Dedifferentiated amniotic fluid mesenchymal stem cell (primary cell): Measurements from ENCODE around the gene ARHGEF4.

Experiments
- DNase-seq: peaks from one replicate; pipeline ENCODE4 v3.0.0-alpha.2; 2016; ENCODE audit errors: extremely low spot score

Gene ARHGEF4, protein sequence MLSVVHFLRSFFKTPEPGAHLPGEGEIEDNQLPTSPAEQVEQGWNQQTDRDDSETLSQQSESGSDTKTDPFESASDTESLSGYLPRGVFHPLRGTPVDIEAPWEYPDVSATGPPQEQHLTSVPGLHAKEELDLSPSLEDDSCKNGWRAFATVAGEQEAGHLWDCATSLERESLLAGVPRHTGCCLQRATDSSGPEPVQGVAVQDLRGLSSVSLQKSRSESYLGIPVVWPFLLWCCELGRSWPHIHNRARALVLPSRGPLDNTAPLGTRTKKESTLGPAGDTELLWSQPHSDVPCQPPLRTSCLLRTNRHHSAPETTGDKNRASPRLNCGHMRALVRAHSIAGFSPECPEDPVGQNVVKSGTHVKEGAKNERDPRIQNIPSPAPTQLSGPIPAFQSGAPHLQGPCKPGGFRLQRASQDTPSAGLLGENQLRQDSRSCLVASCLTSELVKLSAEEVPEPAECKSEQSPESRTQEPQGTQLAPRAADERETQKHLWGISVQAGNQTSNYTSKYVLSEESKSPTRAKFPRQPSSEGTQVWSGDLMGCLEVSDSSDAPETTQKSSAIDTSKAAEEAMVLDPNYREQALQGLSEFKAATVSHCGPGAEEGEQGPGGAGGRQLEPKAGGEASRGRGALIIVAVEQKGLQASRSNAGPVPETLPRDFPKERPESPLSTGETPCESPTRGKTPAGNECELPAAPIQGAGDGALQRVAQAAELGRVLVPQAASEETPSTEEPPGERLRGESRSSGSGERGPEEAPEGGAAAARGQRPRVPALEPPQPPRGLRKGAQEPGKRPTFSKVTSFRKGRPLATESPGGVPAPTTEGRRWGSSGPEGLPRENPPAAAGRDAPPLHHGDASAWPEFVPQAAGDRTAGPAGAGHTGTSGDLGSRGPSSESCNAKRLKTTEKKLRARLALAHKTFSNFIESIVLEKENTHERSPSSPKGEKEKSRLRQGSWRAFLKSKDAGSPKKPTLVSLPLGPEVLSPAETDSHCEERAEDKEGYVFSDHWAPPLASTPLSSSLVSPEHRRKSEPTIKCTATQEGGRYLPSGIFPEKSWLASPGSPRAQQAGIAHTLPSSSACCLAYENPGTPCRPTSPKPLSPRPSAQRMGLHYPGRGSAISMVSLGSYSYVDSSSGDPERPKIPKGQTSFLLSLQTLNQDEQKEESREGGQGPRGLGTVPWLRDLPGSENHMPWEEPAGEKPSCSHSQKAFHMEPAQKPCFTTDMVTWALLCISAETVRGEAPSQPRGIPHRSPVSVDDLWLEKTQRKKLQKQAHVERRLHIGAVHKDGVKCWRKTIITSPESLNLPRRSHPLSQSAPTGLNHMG (N-terminal part only)

DNA sequence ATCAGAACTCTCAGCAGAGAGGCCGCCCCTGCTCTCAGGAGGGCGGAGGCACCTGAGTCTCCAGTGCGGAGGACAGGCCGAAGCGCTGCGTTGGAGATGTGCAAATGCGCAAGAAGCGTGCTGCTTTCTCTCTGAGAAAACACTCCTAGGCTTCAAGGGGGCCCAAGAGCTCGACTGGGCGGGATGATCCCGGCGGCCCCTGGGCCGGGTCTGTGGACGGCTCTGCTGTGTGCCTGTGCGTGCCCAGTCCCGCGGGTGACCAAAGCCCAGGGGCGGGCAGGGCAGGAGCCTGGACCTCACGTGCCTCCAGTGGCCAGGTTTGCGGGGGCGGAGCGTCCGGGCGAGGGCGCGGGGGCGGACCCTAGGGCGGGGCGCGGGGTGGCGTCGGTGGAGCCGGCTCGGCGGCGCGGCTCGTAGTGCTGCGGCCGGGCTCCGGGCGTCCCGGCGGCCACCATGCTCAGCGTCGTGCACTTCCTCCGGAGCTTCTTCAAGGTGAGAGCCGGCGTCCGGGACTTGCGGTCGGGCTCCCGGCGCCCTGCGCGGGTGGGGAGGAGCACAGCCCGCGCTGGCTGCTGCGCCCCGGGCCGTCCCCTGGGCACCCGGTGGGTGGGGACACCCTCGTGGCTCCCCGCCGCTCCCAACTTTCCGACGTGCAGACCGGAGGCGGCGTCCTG lies at the start of gene ARHGEF4:
ARHGEF4 (plus strand) TSS at position 414 of the 674 bp plus-strand sequence; CDS start at position 454, 40 bp downstream.
- no peak for DNase-seq

DNA sequence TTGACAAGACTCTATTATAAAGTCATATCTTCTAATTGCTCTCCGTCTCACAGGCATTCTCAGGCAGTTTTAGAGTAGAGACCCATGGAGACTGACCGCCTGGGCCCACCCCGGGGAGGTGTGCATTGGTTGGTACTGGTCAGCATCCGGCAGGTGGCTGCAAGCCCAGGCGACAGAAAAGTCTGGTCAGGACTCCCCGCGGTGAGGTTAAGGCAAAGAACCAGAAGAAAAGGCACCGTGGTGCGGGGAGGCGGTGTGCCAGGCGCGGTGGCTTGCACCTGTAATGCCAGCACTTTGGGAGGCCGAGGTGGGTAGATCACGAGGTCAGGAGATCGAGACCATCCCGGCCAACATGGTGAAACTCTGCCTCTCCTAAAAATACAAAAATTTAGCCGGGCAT lies 48.9 kb upstream of the ARHGEF4 start:
- no peak for DNase-seq

DNA sequence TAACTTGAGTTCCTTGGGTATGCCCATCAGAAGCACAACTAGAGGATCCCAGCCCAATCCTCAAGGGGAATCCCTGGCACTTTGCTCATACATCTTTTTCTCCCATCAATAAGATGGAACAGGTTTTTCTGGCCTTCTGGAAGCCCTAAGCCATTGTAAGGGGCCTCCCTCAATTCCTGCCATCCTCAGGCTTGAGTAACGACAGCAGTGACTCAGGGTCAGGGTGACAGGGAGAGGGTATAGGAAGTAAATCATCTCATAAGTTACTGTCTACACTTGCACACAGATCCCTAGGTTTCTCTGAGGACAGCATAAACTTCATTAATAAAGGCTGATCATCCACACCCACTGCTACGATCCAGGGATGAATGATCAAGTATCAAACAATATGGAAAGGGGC lies 46.4 kb upstream of the ARHGEF4 start:
- DNase-seq, result no peak

DNA sequence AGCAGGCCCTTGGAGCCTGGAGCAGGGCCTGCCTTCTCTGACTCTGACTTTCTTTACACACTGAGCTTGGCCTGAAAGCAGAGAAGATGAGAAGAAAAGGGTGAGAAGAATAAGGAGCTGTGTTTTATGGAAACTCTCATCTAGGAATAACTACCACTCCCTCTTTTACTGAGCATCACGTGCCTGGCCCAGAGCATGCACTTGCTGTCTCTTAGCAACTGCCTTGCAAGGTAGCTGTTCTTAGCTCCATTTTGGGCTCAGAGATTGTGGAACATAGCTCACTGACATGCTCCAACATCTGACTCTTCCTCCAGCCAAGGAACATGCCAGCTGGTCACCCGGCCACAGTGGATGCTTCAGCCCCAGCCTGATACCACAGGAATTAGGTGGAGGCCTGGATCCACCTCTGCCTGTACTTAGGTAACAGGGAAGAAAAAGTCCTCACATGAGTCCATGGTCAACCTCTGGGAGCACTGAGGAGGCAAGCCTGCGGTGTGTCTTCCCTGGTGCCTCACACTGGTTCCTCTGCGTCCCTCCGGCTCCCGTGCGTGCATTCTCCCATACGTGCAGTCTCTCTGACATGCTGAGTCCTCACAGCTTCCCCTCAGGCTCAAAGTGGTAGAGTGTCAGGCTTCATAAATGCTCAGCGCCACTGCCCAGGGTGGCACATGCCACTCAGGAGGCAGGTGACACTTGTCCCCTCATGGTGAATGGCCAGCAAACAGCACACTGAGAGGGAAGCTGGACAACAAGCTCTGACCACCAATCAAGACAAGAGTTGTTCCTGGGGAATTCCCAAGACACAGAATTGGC lies 45.7 kb upstream of the ARHGEF4 start:
- DNase-seq, result no peak

DNA sequence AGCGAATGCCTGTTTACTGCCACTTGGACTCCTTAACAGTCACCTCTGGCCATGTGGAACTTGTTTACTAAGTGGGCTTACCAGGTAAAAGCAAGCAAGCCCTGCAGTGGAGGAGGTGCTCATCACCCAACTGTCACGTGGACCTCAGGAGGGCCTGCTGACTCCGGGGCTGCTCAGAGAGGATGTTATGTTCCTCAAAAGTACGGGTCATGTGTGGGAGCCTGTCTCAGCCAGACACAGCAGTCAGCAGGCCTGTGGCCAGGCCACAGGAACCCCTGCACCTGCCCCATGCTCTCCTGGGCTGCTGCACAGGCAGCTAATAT lies 45.1 kb upstream of the ARHGEF4 start:
- no peak for DNase-seq

DNA sequence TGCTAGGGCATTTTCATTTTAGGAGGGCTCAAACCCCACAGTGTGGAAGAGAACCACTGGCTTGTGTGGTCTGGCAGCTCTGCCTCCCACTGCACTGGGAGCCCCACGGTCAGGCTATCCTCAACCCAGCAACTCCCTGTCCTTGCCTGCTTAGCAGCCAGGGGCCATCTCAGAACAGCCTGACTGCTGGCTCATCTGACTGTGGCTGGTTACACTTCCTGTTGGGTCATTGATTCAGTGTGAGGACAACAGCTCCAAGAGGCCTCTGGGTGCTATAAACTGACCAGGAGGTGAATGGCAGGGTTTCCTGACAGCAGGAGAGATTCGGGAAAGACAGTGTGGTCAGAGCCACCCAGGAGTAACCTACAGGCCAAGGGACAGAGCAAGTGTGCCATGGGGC lies 41.3 kb upstream of the ARHGEF4 start:
- DNase-seq, result no peak

DNA sequence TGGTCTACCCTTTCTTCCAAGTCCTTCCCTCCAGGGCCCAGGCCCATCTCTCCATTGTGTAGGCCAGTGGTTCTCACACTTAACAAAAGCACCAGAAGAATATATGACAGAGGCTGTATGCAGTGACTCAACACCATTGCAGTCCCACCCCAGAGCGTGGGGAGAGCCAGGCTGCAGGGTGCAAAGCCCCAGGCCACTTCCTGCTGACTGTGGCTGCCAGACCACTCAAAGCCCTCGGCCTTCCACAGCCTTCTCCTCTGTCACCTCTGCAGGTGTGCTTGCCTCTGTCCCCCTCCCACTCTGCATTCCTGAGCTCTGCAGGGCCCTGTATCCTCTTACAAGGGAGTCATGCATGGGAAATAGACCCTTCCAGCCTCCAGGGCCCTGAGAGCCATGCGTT lies 40.4 kb upstream of the ARHGEF4 start:
- DNase-seq, result no peak

DNA sequence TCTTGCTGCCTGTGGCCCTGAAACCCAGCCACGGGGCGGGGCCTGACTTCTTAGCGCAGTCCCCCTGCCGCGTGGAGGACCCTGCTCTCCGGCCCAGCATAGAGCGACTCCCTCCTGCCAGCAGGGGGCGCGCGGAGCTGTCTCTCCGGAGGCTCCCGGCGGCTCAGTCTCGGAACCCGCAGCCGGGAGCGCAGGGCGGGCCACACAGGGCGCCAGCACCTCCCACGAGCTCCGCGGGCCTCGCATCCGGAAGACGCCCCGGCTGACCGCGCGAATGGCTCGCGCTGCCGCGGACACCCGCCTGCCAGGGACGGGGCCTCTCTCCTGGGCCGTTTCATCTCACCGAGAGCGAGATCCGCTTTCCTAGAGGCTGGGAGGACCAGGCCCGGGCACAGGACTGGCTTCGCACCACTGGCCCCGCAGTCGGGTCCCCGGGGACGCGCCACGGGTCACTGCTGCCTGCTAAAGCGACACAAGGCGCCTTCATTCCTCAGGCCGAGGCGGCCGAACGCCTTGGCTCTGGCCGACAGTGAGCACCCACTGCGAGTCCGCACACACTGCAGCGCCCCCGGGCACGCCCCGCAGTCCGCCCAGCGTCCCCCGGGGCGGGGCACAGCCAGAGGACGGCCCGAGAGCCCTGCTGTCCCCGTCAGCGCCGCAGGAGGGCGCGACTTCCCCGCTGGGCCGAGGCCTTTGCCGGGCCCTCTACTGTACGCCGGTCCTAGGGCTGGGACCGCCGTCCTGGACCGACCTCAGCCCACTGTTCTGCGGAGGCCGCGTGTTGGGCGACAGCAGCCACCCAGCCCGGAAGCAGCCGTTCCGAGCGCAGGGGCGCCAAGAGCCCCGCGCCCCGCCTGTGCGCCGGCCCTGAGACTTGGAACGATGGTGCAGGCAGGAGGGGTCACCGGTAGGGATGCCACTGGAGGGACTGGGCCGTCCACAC lies 39.0 kb upstream of the ARHGEF4 start:
- peak; percentile 83 for DNase-seq

DNA sequence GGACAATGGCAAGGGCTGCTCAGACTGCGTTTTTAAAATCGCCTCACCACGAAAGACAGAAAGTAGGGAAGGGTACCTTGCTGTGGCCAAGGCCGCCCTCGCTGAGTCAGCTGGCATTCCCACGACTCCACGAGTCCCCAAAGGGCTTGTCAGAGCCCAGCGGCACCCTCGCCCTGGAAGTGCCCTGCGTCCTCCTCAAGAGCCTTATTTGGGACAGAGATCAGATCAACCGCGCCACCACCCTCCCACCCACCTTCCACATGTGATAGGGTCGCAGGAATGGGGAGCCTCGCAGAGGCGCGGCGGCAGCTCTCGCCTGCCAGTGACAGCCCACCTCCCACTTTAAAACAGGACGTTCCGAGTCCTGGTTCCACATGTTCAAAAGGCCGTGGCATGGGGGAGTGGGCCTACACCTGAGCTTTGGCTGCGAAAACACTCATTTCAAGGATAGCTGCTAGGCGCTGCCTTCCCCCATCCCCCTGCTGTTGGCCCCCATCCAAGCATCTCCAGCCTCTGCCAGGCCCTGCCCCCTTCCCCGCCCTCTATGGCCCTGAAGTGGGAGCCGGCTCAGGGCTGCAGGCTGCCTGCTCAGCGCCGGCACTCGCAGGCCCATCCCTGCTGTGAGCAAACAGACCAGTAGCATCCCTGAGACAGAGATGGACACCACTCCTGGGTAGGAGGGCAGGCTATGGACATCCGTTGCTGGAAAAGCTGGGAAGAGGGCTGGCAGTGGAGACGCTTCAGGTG lies 38.1 kb upstream of the ARHGEF4 start:
- DNase-seq, result no peak

DNA sequence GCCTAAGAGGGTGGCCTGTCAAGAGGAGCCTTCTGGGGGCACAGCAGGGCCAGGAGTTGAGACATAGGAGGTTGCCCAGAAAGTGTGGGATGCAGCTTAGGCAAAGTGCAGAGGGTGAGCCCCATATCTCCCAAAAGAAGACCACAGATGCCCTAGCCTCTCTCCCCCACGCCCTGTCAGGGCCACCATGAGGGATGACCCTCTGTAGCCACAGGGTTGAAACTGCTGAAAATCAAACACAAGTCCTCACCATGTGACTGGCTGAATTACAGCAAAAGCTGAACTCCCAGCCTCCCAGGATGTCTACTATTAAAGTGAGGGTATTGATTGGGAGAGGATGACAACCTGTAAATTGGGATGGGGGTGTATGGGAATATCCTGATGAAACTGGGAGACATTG lies 37.4 kb upstream of the ARHGEF4 start:
- DNase-seq, result no peak

DNA sequence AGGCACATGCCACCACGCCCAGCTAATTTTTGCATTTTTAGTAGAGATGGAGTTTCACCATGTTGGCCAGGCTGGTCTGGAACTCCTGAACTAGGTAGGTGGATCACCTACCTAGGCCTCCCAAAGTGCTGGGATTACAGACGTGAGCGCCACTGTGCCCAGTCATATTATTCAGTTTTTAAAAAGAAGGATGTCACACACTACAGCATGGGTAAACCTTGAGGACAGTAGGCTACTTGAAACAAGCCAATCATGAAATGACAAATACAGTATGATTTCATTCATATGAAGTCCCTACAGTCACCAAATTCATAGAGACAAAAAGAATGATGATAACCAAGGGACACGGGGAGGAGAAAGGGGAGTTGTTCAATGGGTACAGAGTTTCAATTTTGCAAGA lies 31.1 kb upstream of the ARHGEF4 start:
- DNase-seq, result no peak

DNA sequence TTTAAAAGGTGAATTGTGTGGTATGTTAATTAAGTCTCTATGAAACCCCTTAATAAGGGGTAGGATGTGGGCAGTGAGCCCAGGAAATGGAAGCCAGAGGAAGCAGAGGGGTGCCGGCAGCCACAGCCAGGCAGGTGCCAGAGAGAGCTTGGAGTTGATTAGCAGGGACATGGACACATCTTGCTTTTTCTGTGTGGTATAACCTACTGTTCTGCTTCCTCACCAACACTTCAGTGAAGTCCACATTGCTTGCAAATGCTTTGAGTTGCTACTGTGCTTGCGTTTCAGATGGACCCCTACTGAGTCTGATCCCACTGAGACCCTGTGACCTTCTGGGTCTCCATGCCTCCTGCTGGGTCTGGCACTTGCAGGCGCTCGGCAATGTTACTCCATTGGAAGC lies 30.3 kb upstream of the ARHGEF4 start:
- DNase-seq, result no peak

DNA sequence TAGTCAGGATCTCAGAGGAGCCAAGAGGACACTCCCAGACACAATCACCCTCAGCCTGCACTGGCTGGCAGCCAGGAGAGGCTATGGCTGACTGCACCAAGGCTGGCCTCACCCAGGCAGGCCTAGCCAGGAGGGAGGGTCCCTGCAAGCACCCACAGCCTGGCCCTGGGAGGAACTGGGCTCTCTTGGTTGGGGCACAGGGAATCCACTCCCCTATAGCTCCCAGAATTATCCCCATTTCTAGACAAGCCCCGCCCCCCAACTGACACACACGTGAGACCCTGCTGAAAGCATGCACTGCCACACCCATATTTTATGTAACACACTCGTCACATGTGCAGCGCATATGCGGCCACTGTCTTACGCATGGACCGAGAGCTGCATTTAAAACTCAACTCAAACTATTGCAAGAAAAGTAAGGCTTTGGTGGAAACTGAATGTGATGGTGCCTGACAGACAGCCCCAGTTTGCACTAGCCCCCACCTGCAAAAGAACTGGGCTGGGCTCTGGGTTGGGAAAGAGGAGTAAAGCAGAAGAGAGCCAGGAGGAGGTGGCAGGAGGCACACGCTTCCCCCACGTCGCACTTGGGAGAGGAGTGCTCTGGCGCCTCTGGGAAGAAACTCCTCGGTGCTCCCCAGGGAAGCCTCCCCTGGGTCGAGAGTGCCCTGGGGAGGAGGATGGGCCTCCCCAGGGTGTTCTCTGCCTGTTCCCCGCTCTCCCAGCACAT lies 28.9 kb upstream of the ARHGEF4 start:
- DNase-seq, result no peak

DNA sequence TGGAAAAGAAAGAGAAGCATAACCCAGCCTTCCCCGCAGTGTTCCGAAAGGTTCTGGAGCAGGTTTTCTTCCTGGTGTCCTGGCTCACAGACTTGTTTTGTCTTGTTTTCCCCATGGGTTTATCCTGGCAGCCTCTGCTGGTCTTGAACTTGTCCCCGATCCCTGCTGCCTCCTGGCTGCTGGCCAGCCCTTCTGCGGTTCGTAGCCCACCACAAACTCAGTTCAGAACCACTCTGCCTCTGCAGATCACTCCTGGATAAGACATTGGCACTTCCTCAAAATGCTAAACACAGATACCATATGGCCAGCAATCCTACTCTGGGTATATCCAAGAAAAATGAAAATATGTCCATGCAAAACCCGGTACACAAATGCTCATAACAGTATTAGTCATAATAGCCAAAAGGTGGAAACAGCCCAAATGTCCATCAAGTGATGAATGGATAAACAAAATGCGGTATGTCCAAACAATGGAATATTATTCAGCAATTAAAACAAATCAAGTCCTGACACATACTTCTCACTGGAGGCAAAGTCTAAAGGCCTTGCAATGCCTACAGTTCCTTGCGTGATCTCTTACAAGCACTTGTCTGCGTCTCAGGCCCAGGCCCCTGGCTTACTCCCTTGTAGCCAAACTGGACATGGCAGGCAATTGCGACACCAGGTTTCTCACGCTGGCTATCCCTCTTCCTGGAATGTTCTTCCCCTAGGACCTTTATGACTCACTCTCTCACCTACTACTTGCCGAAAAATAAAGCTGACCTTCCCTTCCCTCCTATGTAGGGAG lies 28.0 kb upstream of the ARHGEF4 start:
- no peak for DNase-seq

DNA sequence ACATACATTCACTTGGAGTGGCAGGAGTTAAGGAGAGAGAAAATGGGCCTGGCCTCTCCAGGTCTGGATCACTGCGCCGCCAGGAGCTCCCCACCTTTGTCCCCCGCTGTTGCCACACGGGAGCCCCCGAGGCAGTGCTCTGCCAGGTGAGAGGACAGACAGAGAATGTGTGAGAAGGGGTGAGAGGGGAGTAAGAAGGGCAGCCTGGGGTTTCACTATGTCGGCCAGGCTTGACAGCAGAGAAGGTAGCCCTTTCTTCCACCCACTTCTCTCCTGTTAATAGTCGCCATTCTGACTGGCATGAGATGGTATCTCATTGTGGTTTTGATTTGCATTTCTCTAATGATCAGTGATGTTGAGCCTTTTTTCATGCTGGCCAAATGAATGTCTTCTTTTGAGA lies 26.2 kb upstream of the ARHGEF4 start:
- no peak for DNase-seq

DNA sequence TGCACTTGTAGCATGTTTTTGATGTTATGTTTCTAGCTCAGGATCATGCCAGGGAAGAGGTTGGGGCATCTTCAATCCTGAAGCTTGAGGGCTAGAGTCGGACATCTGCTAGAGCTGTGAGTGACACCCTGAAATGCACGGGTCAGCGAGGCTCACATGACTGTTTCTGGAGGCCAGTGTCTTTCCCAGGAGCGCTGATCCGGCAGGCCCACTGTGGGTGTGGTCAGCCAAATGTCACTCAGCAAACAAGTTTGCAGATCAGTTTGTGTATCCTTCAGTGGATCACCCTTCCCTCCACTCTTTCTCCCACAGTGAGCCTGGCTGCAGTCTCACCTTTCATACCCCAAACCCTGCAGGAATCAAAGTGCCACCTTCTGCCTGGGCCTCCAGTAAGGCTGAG lies 23.0 kb upstream of the ARHGEF4 start:
- no peak for DNase-seq

DNA sequence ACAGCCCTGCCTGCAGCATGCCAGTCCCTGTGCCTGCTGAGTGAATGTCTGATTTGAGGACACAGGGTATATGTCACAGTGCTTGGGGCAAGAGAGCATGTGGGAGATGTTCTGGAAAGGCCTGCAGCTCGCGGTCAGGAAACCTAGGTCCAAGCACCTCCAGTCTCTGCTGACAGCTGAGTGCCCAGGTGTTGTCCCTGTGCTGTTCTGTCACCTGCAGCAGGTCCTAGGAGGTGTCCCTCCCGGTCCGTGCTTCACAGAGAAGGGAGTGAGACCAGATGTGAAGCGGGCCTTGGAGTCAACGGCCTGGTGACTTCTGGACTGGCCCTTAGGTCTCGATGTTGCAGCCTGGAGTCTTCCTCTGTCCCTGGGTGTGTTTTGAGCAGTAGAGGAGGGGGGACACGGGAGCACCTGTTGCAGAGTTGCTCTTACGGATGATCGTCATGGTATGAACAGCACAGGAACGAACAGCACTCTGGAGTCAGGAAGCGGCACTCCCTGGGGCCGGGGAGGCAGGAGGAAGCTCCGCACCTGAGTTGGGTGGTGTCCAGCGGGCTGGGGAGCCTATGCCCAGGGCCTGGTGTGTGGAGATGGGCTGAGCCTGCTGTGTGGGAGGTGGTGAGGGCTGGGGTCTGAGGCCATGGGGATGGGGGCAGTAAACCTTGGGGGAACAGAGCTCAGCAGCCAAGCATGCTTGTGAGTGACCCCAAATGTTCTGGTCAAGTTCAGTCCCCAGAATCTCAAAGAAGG lies 21.6 kb upstream of the ARHGEF4 start:
- DNase-seq, result no peak
